ENCODE data around the gene CLEC19A. TPM values are rescaled to one million over a fixed set of nuclear protein-coding genes. Genes with fewer than 3 reads are reported as not detected.

CLEC19A gene
- total RNA-seq, 2 donors from 2014 or later: not detected

GRCh38 chr16:19330841-19331397, 45.4 kb downstream of the CLEC19A start:
- H3K36me3 ChIP-seq: no peaks in the 10 kb centered on the region
- H3K4me1 ChIP-seq (ENCODE audit: control insufficient read depth in 1 of 2, low read depth in 2 of 2): peaks cover 0 to 10% of the 10 kb centered on the region in 2 donors
- peak; percentile 9 for TF ChIP-seq CTCF (IDR thresholded peaks at IDR 0.05)
- H3K27ac ChIP-seq: peak overlapping the region; percentile 33 to 45
- no peaks in the 10 kb centered on the region for H3K9me3 ChIP-seq
- DNase-seq (ENCODE audit: low spot score): no peak
- no peaks in the 10 kb centered on the region for H3K27me3 ChIP-seq (replicated peaks; ENCODE audit: insufficient read depth)
- no peak overlapping the region for H3K4me3 ChIP-seq
- ATAC-seq (ENCODE audit: insufficient number of reproducible peaks, low FRiP score, low read depth): no peak

DNA sequence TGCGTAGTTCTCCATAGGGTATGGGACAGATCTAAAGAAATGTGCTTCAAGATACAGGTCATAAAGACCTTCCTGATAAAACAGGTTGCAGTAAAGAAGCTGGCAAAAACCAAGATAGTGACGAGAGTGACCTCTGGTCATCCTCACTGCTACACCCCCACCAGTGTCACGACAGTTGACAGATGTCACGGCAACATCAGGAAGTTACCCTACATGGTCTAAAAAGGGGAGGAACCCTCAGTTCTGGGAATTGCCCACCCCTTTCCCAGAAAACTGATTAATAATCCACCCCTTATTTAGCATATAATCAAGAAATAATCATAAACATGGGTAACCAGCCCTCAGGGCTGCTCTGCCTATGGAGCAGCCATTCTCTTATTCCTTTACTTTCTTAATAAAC, 46.3 kb downstream of the CLEC19A start:
- ATAC-seq (ENCODE audit: insufficient number of reproducible peaks, low FRiP score, low read depth): no peak
- Histone ChIP-seq H3K27me3 (replicated peaks; ENCODE audit: insufficient read depth) (no peaks in the 10 kb centered on the region), H3K4me1 (ENCODE audit: control insufficient read depth in 1 of 2, low read depth in 2 of 2) (peaks cover 0 to 10% of the 10 kb centered on the region in 2 donors), H3K9me3 (no peaks in the 10 kb centered on the region), H3K27ac (no peak overlapping the region), H3K36me3 (no peaks in the 10 kb centered on the region), H3K4me3 (no peak overlapping the region)
- DNase-seq (ENCODE audit: low spot score): no peak
- TF ChIP-seq CTCF (IDR thresholded peaks at IDR 0.05): no peak

GRCh38 chr16:19338335-19338734, 52.8 kb downstream of the CLEC19A start:
- no peak for DNase-seq (ENCODE audit: low spot score)
- no peaks in the 10 kb centered on the region for H3K9me3 ChIP-seq
- H3K27me3 ChIP-seq (replicated peaks; ENCODE audit: insufficient read depth): no peaks in the 10 kb centered on the region
- H3K27ac ChIP-seq: no peak overlapping the region
- ATAC-seq (ENCODE audit: insufficient number of reproducible peaks, low FRiP score, low read depth): no peak
- H3K4me1 ChIP-seq (ENCODE audit: control insufficient read depth in 1 of 2, low read depth in 2 of 2): no peaks in the 10 kb centered on the region
- TF ChIP-seq CTCF (IDR thresholded peaks at IDR 0.05): no peak
- H3K4me3 ChIP-seq: no peak overlapping the region
- H3K36me3 ChIP-seq: no peaks in the 10 kb centered on the region

DNA sequence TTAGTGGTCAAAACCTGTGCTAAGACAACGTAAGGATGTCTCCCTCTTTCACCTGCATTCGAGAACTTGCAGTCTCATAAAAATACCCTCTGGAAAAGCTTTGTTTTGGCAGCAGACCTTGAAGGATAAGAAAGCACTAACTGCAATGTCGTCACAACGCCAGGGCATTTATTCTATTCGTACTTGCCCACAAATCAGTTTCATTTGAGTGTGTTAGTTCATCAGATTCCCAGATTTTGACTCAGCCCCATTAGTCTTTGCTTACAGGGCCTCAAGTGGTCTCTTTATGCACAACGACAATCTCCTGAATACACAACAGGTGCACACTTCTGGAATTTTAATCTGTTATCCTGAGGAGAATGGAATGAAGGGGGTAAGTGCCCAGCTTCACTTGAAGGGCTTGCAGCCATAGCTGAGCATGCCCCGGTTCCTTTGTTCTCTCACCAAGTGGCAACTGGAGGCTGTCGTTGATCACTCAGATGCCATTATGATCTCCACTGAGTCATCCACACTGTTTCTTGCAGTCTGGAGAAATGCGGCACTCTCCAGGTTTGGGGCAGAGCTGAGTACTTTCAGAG, 58.8 kb downstream of the CLEC19A start:
- TF ChIP-seq CTCF (IDR thresholded peaks at IDR 0.05): no peak
- no peaks in the 10 kb centered on the region for H3K36me3 ChIP-seq
- ATAC-seq (ENCODE audit: insufficient number of reproducible peaks, low FRiP score, low read depth): no peak
- H3K9me3 ChIP-seq: no peaks in the 10 kb centered on the region
- no peak for DNase-seq (ENCODE audit: low spot score)
- no peaks in the 10 kb centered on the region for H3K4me1 ChIP-seq (ENCODE audit: control insufficient read depth in 1 of 2, low read depth in 2 of 2)
- no peaks in the 10 kb centered on the region for H3K27me3 ChIP-seq (replicated peaks; ENCODE audit: insufficient read depth)
- H3K27ac ChIP-seq: no peak overlapping the region
- H3K4me3 ChIP-seq: no peak overlapping the region

DNA sequence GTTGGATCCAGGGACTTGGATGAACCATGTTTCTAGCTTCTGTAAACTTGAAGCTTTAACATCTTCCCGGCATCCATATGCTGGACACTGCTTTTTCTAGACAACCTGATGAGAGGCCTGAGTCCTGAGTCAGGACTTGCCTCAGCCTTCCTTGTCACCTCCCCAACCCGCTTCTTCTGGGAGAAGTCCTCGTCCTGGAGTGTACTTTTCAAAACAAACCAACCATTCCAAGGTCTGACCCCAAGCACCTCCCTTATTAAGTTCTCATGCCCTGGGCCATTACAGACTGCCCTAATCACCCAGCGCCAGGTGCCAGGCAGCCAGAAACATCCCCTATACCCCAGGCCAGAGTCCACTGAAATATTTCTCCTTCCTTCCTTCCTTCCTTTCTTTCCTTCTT, 59.4 kb downstream of the CLEC19A start:
- TF ChIP-seq CTCF (IDR thresholded peaks at IDR 0.05): no peak
- Histone ChIP-seq H3K36me3 (no peaks in the 10 kb centered on the region), H3K27ac (no peak overlapping the region), H3K9me3 (no peaks in the 10 kb centered on the region), H3K4me1 (ENCODE audit: control insufficient read depth in 1 of 2, low read depth in 2 of 2) (no peaks in the 10 kb centered on the region), H3K27me3 (replicated peaks; ENCODE audit: insufficient read depth) (no peaks in the 10 kb centered on the region), H3K4me3 (no peak overlapping the region)
- no peak for ATAC-seq (ENCODE audit: insufficient number of reproducible peaks, low FRiP score, low read depth)
- no peak for DNase-seq (ENCODE audit: low spot score)
